GM18873 (cell line): Measurements from ENCODE around the gene ZNF816.
"Not testable (repeated sequence)": the region's sequence is repeated elsewhere in the genome, so short reads cannot be mapped to it uniquely, and the experiment has no call there.

Experiments used
- ATAC-seq: cut with Tn5 transposase; IDR thresholded peaks from one replicate; pipeline ENCODE4 v1.9.1; 2021; ENCODE audit warnings: mild to moderate bottlenecking, moderate library complexity, moderate number of reproducible peaks; ENCODE audit not compliant: unreplicated experiment, low FRiP score

ZNF816 gene

GRCh38 chr19:52963247-52963618 is 552 bp upstream of the ZNF816 start:
- ATAC-seq: peak; percentile 15

- no peak for ATAC-seq
Observed at GRCh38 chr19:52961981-52962380, 700 bp downstream of the ZNF816 start.

- no peak for ATAC-seq
Observed at GRCh38 chr19:52959613-52960295, 2.9 kb downstream of the ZNF816 start.

DNA sequence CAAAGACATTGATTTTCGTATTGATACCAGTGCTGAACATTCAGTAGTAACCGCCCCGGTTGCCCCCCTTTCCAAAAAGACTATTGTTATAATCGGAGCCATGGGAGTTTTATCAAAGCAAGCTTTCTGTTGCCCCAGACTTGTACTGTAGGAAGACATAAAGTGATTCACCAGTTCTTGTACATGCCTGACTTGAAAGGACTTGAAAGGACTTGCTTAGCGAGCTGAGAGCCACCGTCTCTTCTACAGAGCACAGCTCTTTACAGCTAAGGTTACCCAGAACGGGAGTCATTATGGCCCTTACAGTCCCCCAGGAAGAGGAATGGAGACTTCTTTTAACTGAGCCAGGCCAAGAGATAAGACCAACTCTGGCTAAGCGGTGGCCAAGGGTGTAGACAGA is 5.1 kb downstream of the ZNF816 start:
- ATAC-seq: no peak

DNA sequence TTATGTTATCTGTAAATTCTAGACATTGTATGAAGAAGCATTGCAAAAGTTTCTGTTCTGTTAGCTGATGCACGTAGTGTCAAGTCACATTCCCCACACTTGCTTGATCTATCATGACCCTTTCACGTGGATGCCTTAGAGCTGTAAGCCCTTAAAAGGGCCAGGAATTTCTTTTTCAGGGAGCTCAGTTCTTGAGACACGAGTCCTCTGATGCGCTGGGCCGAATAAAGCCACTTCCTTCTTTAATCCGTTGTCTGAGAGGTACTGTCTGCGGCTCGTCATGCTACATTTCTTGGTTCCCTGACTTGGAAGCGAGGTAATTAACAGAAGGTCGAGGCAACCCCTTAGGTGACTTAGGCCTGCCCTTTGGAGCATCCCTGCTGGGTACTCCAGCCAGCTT is 5.8 kb downstream of the ZNF816 start:
- ATAC-seq: no peak

DNA sequence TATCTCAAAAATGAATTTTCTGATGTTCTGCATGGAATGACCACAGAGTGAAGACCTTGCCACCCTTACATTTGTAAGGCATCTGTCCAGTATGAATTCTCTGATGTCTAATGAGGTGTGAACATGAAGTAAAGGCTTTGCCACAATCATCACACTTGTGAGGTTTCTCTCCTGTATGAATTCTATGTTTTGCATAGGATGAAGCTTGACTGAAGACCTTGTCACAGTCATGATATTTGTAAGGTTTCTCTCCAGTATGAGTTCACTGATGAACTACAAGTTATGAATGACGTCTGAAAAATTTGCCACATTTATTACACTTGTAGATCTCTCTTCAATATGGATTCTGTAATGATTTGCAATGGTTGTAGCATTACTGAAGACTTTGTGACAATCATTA is 13.3 kb downstream of the ZNF816 start:
- no peak for ATAC-seq

DNA sequence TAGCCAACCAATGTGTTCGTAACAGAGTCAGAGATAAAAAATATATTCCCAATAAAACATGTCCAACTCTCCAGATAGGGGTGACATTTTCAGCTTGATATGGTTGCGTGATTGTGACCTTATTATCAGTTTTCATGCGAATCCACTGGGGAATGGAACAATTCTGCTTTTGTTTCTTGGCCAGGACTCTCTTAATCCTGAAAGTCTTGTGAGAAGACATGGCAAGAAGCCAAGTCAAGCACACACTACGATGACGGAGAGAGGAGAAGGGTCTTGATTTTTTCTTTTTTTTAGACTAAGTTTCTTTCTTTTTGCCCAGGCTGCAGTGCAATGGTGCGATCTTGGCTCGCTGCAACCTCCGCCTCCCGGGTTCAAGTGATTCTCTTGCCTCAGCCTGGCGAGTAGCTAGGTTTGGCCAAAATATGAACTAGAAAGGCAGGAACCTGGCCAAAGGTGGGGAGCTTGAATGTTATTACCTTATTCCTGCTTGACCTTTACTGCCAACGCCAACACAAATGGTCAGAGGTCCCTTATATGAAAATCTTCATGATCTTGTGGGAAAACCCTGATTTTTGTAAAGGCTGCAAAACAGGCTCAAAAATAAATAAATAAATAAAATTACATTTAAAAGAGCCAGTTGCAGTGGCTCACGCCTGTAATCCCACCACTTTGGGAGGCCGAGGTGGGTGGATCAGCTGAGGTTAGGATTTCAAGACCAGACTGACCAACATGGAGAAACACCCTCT is 14.5 kb downstream of the ZNF816 start:
- ATAC-seq: no peak

- ATAC-seq: no peak
Observed at GRCh38 chr19:52946322-52947310, 16.1 kb downstream of the ZNF816 start.

DNA sequence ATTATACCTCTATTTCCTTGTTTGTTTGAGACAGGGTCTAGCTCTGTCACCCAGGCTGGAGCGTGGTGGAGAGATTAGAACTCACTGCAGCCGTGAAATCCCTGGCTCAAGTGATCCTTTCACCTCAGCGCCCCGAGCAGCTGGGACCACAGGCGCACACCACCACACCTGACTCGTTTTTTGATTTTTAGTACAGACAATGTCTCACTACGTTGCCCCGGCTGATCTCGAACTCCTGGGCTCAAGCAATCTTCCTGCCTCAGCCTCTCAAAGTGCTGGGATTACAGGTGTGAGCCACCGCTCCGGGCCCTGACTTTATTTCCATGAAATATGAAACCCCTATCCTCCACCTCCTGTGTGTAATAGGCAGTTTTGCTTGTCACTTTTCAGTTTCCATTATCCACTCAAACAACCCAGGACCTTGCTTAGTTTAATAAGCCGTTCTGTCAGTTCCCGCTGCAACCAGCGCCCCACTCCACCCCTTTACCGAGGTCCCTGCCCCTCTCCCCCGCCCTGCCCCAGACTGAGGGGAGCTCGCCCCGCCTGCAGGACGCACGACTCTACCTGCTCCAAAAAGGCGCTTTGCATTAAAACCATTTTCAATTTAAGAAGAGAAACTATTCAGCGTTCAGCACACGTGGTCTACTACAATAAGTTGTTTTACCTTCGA is 16.9 kb downstream of the ZNF816 start:
- ATAC-seq: no peak

GRCh38 chr19:52944703-52945493 is 17.8 kb downstream of the ZNF816 start:
- ATAC-seq: not testable (repeated sequence)

- ATAC-seq: no peak
Observed at GRCh38 chr19:52943884-52944643, 18.6 kb downstream of the ZNF816 start.

GRCh38 chr19:52943134-52943883 is 19.4 kb downstream of the ZNF816 start:
- ATAC-seq: no peak

GRCh38 chr19:52942386-52943133 is 20.1 kb downstream of the ZNF816 start:
- peak; percentile 75 for ATAC-seq

DNA sequence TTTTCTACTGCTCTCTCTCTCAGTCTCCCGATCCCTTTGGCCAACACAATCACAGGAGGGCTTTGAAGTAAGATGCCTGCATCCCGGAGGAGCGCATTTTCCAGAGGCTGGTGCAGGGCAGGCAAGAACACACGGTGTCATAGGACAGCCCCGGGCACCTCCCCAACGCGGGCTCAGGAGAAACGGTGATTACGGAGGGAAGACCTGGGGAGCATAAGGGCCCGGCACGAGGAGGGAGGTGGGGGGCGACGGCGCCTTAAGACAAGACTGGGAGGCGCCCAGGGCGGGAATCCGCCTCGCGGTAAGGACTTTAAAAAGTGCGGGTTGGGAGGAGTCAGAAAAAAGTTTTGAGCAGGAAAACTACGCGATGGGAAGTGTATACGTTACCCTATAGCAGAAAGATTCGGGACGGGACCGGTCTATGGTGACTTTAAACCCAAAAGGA is 20.7 kb downstream of the ZNF816 start:
- ATAC-seq: no peak

DNA sequence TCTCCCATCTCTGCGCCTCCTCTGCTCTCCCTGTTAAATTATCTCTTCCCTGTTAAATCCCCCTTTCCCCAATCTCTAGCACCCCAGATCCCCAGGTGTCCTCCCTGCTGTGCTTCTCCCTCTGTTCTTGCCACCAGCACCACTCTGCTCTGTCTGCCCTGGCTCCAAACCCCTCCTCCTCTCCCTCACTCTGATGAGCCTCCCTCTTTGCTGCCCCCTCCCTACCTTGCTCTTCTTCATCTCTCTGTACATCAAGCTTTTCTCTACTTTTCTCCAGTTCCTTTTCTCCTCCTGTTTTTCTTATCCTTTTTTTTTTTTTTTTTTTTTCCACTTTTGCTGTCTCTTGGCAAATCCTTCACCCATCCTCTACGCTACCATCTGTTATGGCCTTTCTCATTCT is 21.2 kb downstream of the ZNF816 start:
- ATAC-seq: not testable (repeated sequence)

DNA sequence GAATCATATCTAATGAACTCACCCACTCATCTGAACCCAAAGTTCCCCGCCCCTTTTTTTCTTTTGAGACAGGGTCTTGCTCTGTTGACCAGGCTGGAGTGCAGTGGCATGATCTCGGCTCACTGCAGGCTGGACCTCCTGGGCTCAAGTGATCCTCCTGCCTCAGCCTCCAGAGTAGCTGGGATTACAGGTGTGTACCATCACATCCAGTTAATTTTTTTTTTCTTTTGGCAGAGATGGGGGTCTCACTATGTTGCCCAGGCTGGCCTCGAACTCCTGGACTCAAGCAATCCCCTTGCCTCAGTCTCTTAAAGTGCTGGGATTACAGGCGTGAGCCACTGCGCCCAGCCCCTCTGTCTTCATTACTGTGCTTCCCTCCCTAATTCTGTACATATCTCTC is 21.8 kb downstream of the ZNF816 start:
- ATAC-seq: not testable (repeated sequence)

- no peak for ATAC-seq
Observed at GRCh38 chr19:52938761-52939160, 23.9 kb downstream of the ZNF816 start.
